Measurements from ENCODE around the gene BMPR1A.
A peak's percentile ranks its signal among the peaks of the same experiment; 100 is the strongest.

The BMPR1A gene

GRCh38 chr10:86960003-86960862 is 203.8 kb downstream of the BMPR1A start:
- no peak for TF ChIP-seq POLR2AphosphoS5 (IDR thresholded peaks at IDR 0.05; ENCODE audit: low read depth)
- TF ChIP-seq CTCF (IDR thresholded peaks at IDR 0.05; ENCODE audit: insufficient read depth, low read length) = peak; percentile 91
- no peak overlapping the region for H3K27ac ChIP-seq (replicated peaks)
- no peaks in the 10 kb centered on the region for H3K27me3 ChIP-seq (ENCODE audit: insufficient read depth, poor library complexity, severe bottlenecking)
- DNase-seq (ENCODE audit: low read depth in 1 of 2, low spot score in 1 of 2) = peak; percentile 34 to 67
- no peak overlapping the region for H3K4me3 ChIP-seq (replicated peaks; ENCODE audit: insufficient read depth, low read length)

GRCh38 chr10:86960863-86961434 is 204.5 kb downstream of the BMPR1A start:
- H3K27me3 ChIP-seq (ENCODE audit: insufficient read depth, poor library complexity, severe bottlenecking) = no peaks in the 10 kb centered on the region
- no peak for TF ChIP-seq SPI1 (IDR thresholded peaks at IDR 0.05; ENCODE audit: borderline replicate concordance, low read depth)
- no peak for TF ChIP-seq REST (IDR thresholded peaks at IDR 0.05; ENCODE audit: insufficient replicate concordance, low read depth)
- H3K27ac ChIP-seq (replicated peaks) = no peak overlapping the region
- no peak for DNase-seq (ENCODE audit: low read depth in 1 of 2, low spot score in 1 of 2)
- no peak overlapping the region for H3K4me3 ChIP-seq (replicated peaks; ENCODE audit: insufficient read depth, low read length)

DNA sequence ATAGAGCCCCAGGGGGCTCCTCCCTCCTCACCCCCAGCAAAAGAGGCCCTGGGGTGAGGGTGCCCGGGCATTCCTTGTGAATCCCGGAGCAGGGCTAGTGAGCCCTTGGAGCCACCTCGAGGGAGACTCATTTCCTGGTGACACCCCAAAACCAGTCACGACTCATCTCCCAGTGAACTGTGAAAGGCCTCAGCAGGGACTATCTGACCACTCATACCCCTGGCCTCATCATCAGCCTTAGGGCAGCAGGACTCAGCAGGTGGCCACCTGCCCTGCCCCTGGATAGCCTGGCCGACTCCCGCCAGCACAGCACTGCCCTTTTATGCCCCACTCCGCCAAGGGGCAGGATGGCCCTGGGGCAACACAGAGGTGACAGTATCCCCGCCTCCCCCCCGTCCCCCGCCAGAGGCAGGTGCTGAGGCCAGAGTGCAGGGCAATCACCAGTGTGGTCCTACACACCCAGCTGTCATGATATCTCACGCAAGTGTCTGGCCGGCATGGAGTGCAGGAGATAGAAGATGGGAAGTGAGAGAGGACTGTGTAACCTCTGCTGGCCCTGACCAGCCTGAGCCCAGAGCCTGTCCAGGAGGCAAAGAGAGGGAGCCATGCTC is 205.2 kb downstream of the BMPR1A start:
- Histone ChIP-seq H3K4me3 (replicated peaks; ENCODE audit: insufficient read depth, low read length) (no peak overlapping the region), H3K27me3 (ENCODE audit: insufficient read depth, poor library complexity, severe bottlenecking) (no peaks in the 10 kb centered on the region), H3K27ac (replicated peaks) (no peak overlapping the region)
- no peak for DNase-seq (ENCODE audit: low read depth in 1 of 2, low spot score in 1 of 2)
- TF ChIP-seq GABPA (IDR thresholded peaks at IDR 0.05; ENCODE audit: low read depth) = no peak
- TF ChIP-seq SPI1 (IDR thresholded peaks at IDR 0.05; ENCODE audit: borderline replicate concordance, low read depth) = no peak
- TF ChIP-seq POLR2AphosphoS5 (IDR thresholded peaks at IDR 0.05; ENCODE audit: low read depth) = no peak
- no peak for TF ChIP-seq REST (IDR thresholded peaks at IDR 0.05; ENCODE audit: insufficient replicate concordance, low read depth)
- no peak for TF ChIP-seq CTCF (IDR thresholded peaks at IDR 0.05; ENCODE audit: insufficient read depth, low read length)

- H3K27me3 ChIP-seq (ENCODE audit: insufficient read depth, poor library complexity, severe bottlenecking) = no peaks in the 10 kb centered on the region
- no peak overlapping the region for H3K4me3 ChIP-seq (replicated peaks; ENCODE audit: insufficient read depth, low read length)
- TF ChIP-seq SPI1 (IDR thresholded peaks at IDR 0.05; ENCODE audit: borderline replicate concordance, low read depth) = peak; percentile 76
- TF ChIP-seq GABPA (IDR thresholded peaks at IDR 0.05; ENCODE audit: low read depth) = no peak
- no peak for TF ChIP-seq REST (IDR thresholded peaks at IDR 0.05; ENCODE audit: insufficient replicate concordance, low read depth)
- no peak for TF ChIP-seq POLR2AphosphoS5 (IDR thresholded peaks at IDR 0.05; ENCODE audit: low read depth)
- TF ChIP-seq CTCF (IDR thresholded peaks at IDR 0.05; ENCODE audit: insufficient read depth, low read length) = no peak
- no peak overlapping the region for H3K27ac ChIP-seq (replicated peaks)
- no peak for DNase-seq (ENCODE audit: low read depth in 1 of 2, low spot score in 1 of 2)
Observed at GRCh38 chr10:86962136-86962980, 205.9 kb downstream of the BMPR1A start.
